ENCODE measurements around the gene RARRES2. TPM values are rescaled to one million over a fixed set of nuclear protein-coding genes. Genes with fewer than 3 reads are reported as not detected.
"Not testable (repeated sequence)": the region's sequence is repeated elsewhere in the genome, so short reads cannot be mapped to it uniquely, and the experiment has no call there.

Gene RARRES2
- total RNA-seq, 1 experiment from 2014 or later = not detected

DNA sequence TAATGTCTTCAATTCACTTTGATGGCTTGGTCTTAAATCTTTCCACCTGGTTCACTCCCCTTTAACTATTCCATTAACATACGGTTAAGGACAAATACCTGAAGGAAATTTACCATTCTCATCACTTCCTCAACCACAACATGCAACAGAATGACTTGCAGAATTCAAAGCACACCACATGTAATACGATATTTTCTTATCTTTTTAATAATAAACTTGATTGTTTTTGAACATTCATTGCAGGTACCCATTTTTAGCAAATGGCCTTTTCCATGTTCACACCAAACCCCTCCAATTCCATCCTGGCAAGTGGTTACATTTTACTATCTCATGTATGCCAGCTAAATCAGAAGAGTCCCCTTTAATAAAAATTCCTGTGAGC lies 35.5 kb downstream of the RARRES2 start:
- H3K4me3 ChIP-seq; H3K27me3 ChIP-seq (replicated peaks); DNase-seq (ENCODE audit: low read depth in 1 of 2, low spot score in 2 of 2); H3K36me3 ChIP-seq; H3K4me1 ChIP-seq (replicated peaks); H3K27ac ChIP-seq; H3K9me3 ChIP-seq (replicated peaks): not testable (repeated sequence)

- not testable (repeated sequence) for H3K36me3 ChIP-seq; H3K9me3 ChIP-seq (replicated peaks); H3K4me1 ChIP-seq (replicated peaks); H3K27ac ChIP-seq; H3K27me3 ChIP-seq (replicated peaks); DNase-seq (ENCODE audit: low read depth in 1 of 2, low spot score in 2 of 2); H3K4me3 ChIP-seq
Observed at GRCh38 chr7:150305259-150305902, 36.0 kb downstream of the RARRES2 start.

DNA sequence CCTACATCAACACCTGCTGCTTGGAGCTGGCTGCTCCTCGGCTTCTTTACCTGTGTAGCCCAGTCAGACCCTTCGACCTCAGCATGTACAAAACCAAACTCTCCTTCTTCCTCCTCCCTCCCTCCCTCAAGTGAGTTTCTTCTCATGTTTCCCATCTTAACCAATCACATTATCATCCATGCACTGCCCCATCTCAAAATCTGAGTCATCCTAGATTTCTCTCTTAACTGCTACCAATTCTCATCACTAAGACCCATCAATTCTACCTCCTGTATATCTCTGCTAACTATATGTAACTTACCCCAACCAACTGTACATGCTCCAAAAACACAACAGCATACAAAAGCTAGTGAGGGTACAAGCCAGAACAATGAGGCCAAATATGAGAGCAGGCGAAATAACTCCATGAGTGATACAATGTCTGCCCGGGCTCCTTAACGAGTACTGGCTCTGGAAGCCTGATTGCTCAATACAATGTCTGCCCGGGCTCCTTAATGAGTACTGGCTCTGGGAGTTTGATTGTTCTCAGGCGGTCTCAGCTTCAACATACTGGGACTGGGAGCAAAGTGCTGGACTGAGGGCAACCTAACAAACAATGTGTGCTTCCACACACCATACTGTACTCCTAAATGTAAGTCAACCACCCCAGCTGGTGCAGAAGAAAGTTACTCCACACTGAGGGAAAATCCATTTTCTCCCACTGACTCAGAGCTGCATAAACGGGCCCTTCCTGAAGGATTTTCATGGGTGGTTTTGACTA lies 36.8 kb downstream of the RARRES2 start:
- H3K9me3 ChIP-seq (replicated peaks); H3K4me1 ChIP-seq (replicated peaks); H3K27ac ChIP-seq; DNase-seq (ENCODE audit: low read depth in 1 of 2, low spot score in 2 of 2); H3K36me3 ChIP-seq; H3K4me3 ChIP-seq; H3K27me3 ChIP-seq (replicated peaks): not testable (repeated sequence)

DNA sequence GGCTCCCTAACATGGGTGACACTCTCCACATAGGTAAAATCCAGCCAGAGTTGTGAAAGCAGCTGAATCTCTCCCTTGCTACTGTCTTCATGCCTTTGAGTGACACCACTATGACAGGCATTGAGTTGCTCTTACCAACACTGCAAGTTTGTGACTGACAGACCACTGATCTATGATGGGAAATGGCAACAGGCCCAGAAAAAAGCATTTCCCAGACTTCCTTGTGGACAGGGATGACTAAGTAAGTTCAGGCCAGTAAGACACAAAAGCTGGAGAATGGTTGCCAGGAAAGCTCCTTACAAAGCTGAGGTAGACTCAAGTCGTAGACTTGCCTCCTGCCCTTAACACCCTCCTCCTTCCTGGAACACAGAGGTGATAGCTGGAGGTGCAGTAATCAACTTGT lies 38.5 kb downstream of the RARRES2 start:
- H3K27me3 ChIP-seq (replicated peaks); H3K27ac ChIP-seq; H3K9me3 ChIP-seq (replicated peaks); H3K4me3 ChIP-seq; DNase-seq (ENCODE audit: low read depth in 1 of 2, low spot score in 2 of 2); H3K4me1 ChIP-seq (replicated peaks); H3K36me3 ChIP-seq: not testable (repeated sequence)

GRCh38 chr7:150297978-150298377 lies 43.5 kb downstream of the RARRES2 start:
- not testable (repeated sequence) for H3K27me3 ChIP-seq (replicated peaks); H3K27ac ChIP-seq; H3K4me3 ChIP-seq; H3K9me3 ChIP-seq (replicated peaks); DNase-seq (ENCODE audit: low read depth in 1 of 2, low spot score in 2 of 2); H3K36me3 ChIP-seq; H3K4me1 ChIP-seq (replicated peaks)

DNA sequence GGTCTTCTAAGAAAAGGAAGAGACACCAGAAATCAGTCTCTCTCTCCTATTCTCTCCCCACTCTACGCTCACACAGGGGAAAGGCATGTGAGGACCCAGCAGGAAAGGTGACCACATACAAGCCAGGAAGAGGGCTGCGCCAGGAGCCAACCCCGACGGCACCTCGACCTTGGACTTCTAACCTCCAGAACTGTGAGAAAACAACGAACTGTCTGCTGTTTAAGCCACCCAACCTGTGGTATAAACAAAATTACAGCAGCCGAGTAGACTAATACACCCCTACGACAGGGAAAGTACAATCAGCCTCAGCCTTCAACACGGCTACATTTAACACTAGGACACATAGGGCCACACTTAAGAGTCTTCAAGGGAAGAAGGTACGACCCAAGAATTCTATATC lies 44.6 kb downstream of the RARRES2 start:
- H3K4me3 ChIP-seq; H3K9me3 ChIP-seq (replicated peaks); H3K27me3 ChIP-seq (replicated peaks); H3K36me3 ChIP-seq; DNase-seq (ENCODE audit: low read depth in 1 of 2, low spot score in 2 of 2); H3K27ac ChIP-seq; H3K4me1 ChIP-seq (replicated peaks): not testable (repeated sequence)

GRCh38 chr7:150295614-150296013 lies 45.8 kb downstream of the RARRES2 start:
- H3K4me3 ChIP-seq; H3K27me3 ChIP-seq (replicated peaks); H3K36me3 ChIP-seq; H3K9me3 ChIP-seq (replicated peaks); DNase-seq (ENCODE audit: low read depth in 1 of 2, low spot score in 2 of 2); H3K4me1 ChIP-seq (replicated peaks); H3K27ac ChIP-seq: not testable (repeated sequence)

DNA sequence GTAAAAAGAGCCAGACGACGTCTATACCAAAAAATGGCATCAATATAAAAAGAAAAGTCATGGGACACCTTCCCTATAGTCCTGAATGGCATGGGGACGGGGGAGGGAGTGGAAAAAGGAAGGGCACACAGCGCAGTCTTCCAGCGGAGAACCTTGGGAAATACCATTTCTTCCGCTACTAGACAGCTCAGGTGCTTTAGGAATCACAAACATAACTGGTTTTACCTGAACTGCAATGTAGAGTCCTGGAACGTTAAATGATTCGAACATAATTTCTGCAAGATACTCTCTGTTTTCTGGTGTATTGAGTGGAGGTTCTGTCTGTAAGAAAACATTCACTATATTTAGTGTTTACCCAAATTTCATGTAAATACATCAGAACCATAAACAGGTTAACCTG lies 46.4 kb downstream of the RARRES2 start:
- H3K4me3 ChIP-seq; H3K4me1 ChIP-seq (replicated peaks); DNase-seq (ENCODE audit: low read depth in 1 of 2, low spot score in 2 of 2); H3K27ac ChIP-seq; H3K27me3 ChIP-seq (replicated peaks); H3K9me3 ChIP-seq (replicated peaks); H3K36me3 ChIP-seq: not testable (repeated sequence)

GRCh38 chr7:150290317-150290716 lies 51.1 kb downstream of the RARRES2 start:
- H3K27ac ChIP-seq; H3K4me3 ChIP-seq; DNase-seq (ENCODE audit: low read depth in 1 of 2, low spot score in 2 of 2); H3K36me3 ChIP-seq; H3K27me3 ChIP-seq (replicated peaks); H3K4me1 ChIP-seq (replicated peaks); H3K9me3 ChIP-seq (replicated peaks): not testable (repeated sequence)

DNA sequence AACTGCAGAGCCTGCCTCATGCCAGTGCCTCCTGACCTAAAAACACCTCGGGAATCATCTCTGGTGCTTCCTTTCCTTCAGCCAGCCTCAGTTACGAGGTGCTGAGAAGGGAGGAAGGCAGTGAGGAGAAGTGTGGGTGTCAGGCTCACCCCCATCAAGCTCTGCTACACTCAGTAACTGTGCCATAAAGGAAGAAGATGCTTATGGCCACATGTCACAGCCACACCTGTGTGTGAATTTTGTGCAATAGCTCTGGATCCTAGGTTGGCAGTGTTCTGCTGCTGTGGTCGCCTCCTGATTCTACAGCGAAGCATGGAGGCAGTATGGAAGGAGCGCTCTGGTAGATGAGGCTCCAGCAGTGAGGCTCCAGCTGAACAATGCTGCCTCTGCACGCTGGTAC lies 52.6 kb downstream of the RARRES2 start:
- H3K4me1 ChIP-seq (replicated peaks); H3K9me3 ChIP-seq (replicated peaks); H3K4me3 ChIP-seq; H3K36me3 ChIP-seq; H3K27me3 ChIP-seq (replicated peaks); H3K27ac ChIP-seq; DNase-seq (ENCODE audit: low read depth in 1 of 2, low spot score in 2 of 2): not testable (repeated sequence)

Other genes with a start within 250 kb of the RARRES2 start
- gene LRRC61, start 18.3 kb downstream of the RARRES2 start, total RNA-seq (2014; rRNA removed; shearing (Covaris generic)) = not detected in 2 replicates
- gene ACTR3C, start 18.1 kb downstream of the RARRES2 start, total RNA-seq (2014; rRNA removed; shearing (Covaris generic)) = not detected in 2 replicates
- gene REPIN1, start 27.2 kb upstream of the RARRES2 start, total RNA-seq (2014; rRNA removed; shearing (Covaris generic)) = 55.7 and 62.4 TPM in 2 replicates
- gene ZNF775, start 37.7 kb upstream of the RARRES2 start, total RNA-seq (2014; rRNA removed; shearing (Covaris generic)) = 5.8 and 8.6 TPM in 2 replicates
- not detected in 2 replicates for gene GIMAP8, start 109.0 kb upstream of the RARRES2 start, total RNA-seq (2014; rRNA removed; shearing (Covaris generic))
- not detected in 2 replicates for gene GIMAP7, start 173.2 kb upstream of the RARRES2 start, total RNA-seq (2014; rRNA removed; shearing (Covaris generic))
- not detected in 2 replicates for gene GIMAP4, start 225.8 kb upstream of the RARRES2 start, total RNA-seq (2014; rRNA removed; shearing (Covaris generic))

Measured in SJSA1 (cell line).